Measurements from ENCODE around the gene FSCN2. TPM values are rescaled to one million over a fixed set of nuclear protein-coding genes. Genes with fewer than 3 reads are reported as not detected.

FSCN2 gene
- total RNA-seq, 1 donor from 2014 or later = 0.52 TPM

- peak; percentile 41 for DNase-seq (ENCODE audit: low spot score)
- no peaks in the 10 kb centered on the region for H3K9me3 Mint-ChIP-seq
These were observed 16.2 kb upstream of the FSCN2 start for GRCh38 chr17:81511804-81512561.

GRCh38 chr17:81512562-81513371 is 15.4 kb upstream of the FSCN2 start, which contains the start of gene ACTG1:
Gene ACTG1 (minus strand): TSS chr17:81512799. CDS start chr17:81512354, 445 bp downstream.
- DNase-seq (ENCODE audit: low spot score) = peak; percentile 88
- intact Hi-C loops (cut with micrococcal nuclease) = loop anchor here (2.0 to 5.0 kb wide), 4 partner anchors 118 to 1715 kb away; partner anchors contain the start of genes ARHGDIA, BAHCC1 and CBX8
- Mint-ChIP-seq H3K9me3 (no peaks in the 10 kb centered on the region), H3K36me3 (ENCODE audit: low read depth) (peaks cover 40% of the 10 kb centered on the region), H3K27me3 (ENCODE audit: insufficient read depth) (no peaks in the 10 kb centered on the region), H3K27ac (peak within 1 kb of the TSS; percentile 94), H3K4me3 (peak within 1 kb of the TSS; percentile 100), H3K4me1 (ENCODE audit: low read depth) (peaks cover 24% of the 10 kb centered on the region)

More at GRCh38 chr17:81511804-81512561, 16.2 kb upstream of the FSCN2 start:
- Mint-ChIP-seq H3K4me3 (peak overlapping the region; percentile 100), H3K27ac (peak overlapping the region; percentile 94), H3K27me3 (ENCODE audit: insufficient read depth) (no peaks in the 10 kb centered on the region), H3K36me3 (ENCODE audit: low read depth) (peaks cover 43% of the 10 kb centered on the region), H3K4me1 (ENCODE audit: low read depth) (peaks cover 28% of the 10 kb centered on the region)
- intact Hi-C loops (cut with micrococcal nuclease) = loop anchor here (2.0 to 5.0 kb wide), 4 partner anchors 117 to 1715 kb away; partner anchors contain the start of genes ARHGDIA, BAHCC1 and CBX8

- DNase-seq (ENCODE audit: low spot score) = peak; percentile 53
- Mint-ChIP-seq H3K27ac (peak overlapping the region; percentile 91), H3K36me3 (ENCODE audit: low read depth) (peaks cover 39% of the 10 kb centered on the region), H3K4me1 (ENCODE audit: low read depth) (peaks cover 27% of the 10 kb centered on the region), H3K4me3 (peak overlapping the region; percentile 89), H3K27me3 (ENCODE audit: insufficient read depth) (no peaks in the 10 kb centered on the region), H3K9me3 (no peaks in the 10 kb centered on the region)
- intact Hi-C loops (cut with micrococcal nuclease) = loop anchor here (2.0 to 5.0 kb wide), 4 partner anchors 119 to 1716 kb away; partner anchors contain the start of genes ARHGDIA, BAHCC1 and CBX8
These were observed 14.8 kb upstream of the FSCN2 start for GRCh38 chr17:81513372-81513752.

- Mint-ChIP-seq H3K4me3 (peak overlapping the region; percentile 89), H3K36me3 (ENCODE audit: low read depth) (peaks cover 33% of the 10 kb centered on the region), H3K27ac (peak overlapping the region; percentile 91), H3K9me3 (no peaks in the 10 kb centered on the region), H3K27me3 (ENCODE audit: insufficient read depth) (no peaks in the 10 kb centered on the region), H3K4me1 (ENCODE audit: low read depth) (peaks cover 24% of the 10 kb centered on the region)
- peak; percentile 28 for DNase-seq (ENCODE audit: low spot score)
- intact Hi-C loops (cut with micrococcal nuclease) = loop anchor here (1.0 to 5.0 kb wide), 8 partner anchors 23 to 1717 kb away; partner anchors contain the start of genes ARHGDIA, BAHCC1 and CBX8
These were observed 14.3 kb upstream of the FSCN2 start for GRCh38 chr17:81513753-81514488.

- H3K4me3 Mint-ChIP-seq = peak overlapping the region; percentile 89
- H3K36me3 Mint-ChIP-seq (ENCODE audit: low read depth) = peaks cover 28% of the 10 kb centered on the region
- intact Hi-C loops (cut with micrococcal nuclease) = loop anchor here (1.0 to 5.0 kb wide), 6 partner anchors 22 to 1717 kb away; partner anchors contain the start of genes ARHGDIA and CBX8
- peaks cover 19% of the 10 kb centered on the region for H3K4me1 Mint-ChIP-seq (ENCODE audit: low read depth)
- H3K27me3 Mint-ChIP-seq (ENCODE audit: insufficient read depth) = no peaks in the 10 kb centered on the region
- peak overlapping the region; percentile 63 for H3K27ac Mint-ChIP-seq
- no peaks in the 10 kb centered on the region for H3K9me3 Mint-ChIP-seq
- no peak for DNase-seq (ENCODE audit: low spot score)
These were observed 13.8 kb upstream of the FSCN2 start for GRCh38 chr17:81514489-81514738.

- Mint-ChIP-seq H3K27me3 (ENCODE audit: insufficient read depth) (no peaks in the 10 kb centered on the region), H3K9me3 (no peaks in the 10 kb centered on the region), H3K27ac (peak overlapping the region; percentile 87), H3K36me3 (ENCODE audit: low read depth) (peaks cover 23% of the 10 kb centered on the region), H3K4me1 (ENCODE audit: low read depth) (peaks cover 14% of the 10 kb centered on the region), H3K4me3 (peak overlapping the region; percentile 92)
- DNase-seq (ENCODE audit: low spot score) = peak; percentile 77
- intact Hi-C loops (cut with micrococcal nuclease) = loop anchor here (1.0 to 5.0 kb wide), 8 partner anchors 22 to 1718 kb away; partner anchors contain the start of genes ARHGDIA, CBX8, CCDC137 and OXLD1
These were observed 13.2 kb upstream of the FSCN2 start for GRCh38 chr17:81514739-81515529.

GRCh38 chr17:81515530-81516041 is 12.6 kb upstream of the FSCN2 start:
- no peaks in the 10 kb centered on the region for H3K9me3 Mint-ChIP-seq
- intact Hi-C loops (cut with micrococcal nuclease) = loop anchor here (1.0 to 5.0 kb wide), 3 partner anchors 21 to 151 kb away; partner anchors contain the start of genes CCDC137 and OXLD1
- peak overlapping the region; percentile 92 for H3K4me3 Mint-ChIP-seq
- no peaks in the 10 kb centered on the region for H3K27me3 Mint-ChIP-seq (ENCODE audit: insufficient read depth)
- peak overlapping the region; percentile 87 for H3K27ac Mint-ChIP-seq
- no peak for DNase-seq (ENCODE audit: low spot score)
- H3K36me3 Mint-ChIP-seq (ENCODE audit: low read depth) = peaks cover 16% of the 10 kb centered on the region
- peaks cover 9% of the 10 kb centered on the region for H3K4me1 Mint-ChIP-seq (ENCODE audit: low read depth)

- Mint-ChIP-seq H3K4me1 (ENCODE audit: low read depth) (peaks cover 9% of the 10 kb centered on the region), H3K36me3 (ENCODE audit: low read depth) (peaks cover 8% of the 10 kb centered on the region), H3K27me3 (ENCODE audit: insufficient read depth) (peaks cover 2% of the 10 kb centered on the region), H3K9me3 (no peaks in the 10 kb centered on the region), H3K4me3 (peak overlapping the region; percentile 92), H3K27ac (no peak overlapping the region)
- no peak for DNase-seq (ENCODE audit: low spot score)
- intact Hi-C loops (cut with micrococcal nuclease) = loop anchor here (5.0 kb wide), 1 partner anchor 86 kb away; no protein-coding TSS in a partner anchor
These were observed 11.7 kb upstream of the FSCN2 start for GRCh38 chr17:81516439-81516838.

GRCh38 chr17:81517009-81517338 is 11.2 kb upstream of the FSCN2 start:
- Mint-ChIP-seq H3K4me1 (ENCODE audit: low read depth) (peaks cover 9% of the 10 kb centered on the region), H3K4me3 (peak overlapping the region; percentile 92), H3K36me3 (ENCODE audit: low read depth) (peaks cover 3% of the 10 kb centered on the region), H3K27me3 (ENCODE audit: insufficient read depth) (peaks cover 6% of the 10 kb centered on the region), H3K9me3 (no peaks in the 10 kb centered on the region), H3K27ac (no peak overlapping the region)
- intact Hi-C loops (cut with micrococcal nuclease) = loop anchor here (5.0 kb wide), 1 partner anchor 85 kb away; no protein-coding TSS in a partner anchor
- DNase-seq (ENCODE audit: low spot score) = no peak

- peaks cover 9% of the 10 kb centered on the region for H3K4me1 Mint-ChIP-seq (ENCODE audit: low read depth)
- intact Hi-C loops (cut with micrococcal nuclease) = loop anchor here (5.0 kb wide), 1 partner anchor 85 kb away; no protein-coding TSS in a partner anchor
- peak overlapping the region; percentile 52 for H3K4me3 Mint-ChIP-seq
- no peak overlapping the region for H3K27ac Mint-ChIP-seq
- peaks cover 10% of the 10 kb centered on the region for H3K27me3 Mint-ChIP-seq (ENCODE audit: insufficient read depth)
- DNase-seq (ENCODE audit: low spot score) = no peak
- H3K36me3 Mint-ChIP-seq (ENCODE audit: low read depth) = no peaks in the 10 kb centered on the region
- no peaks in the 10 kb centered on the region for H3K9me3 Mint-ChIP-seq
These were observed 10.7 kb upstream of the FSCN2 start for GRCh38 chr17:81517339-81518112.
